MCF 10A (cell line): ENCODE results near the gene KCNQ5. TPM values are rescaled to one million over a fixed set of nuclear protein-coding genes. Genes with fewer than 3 reads are reported as not detected.
A peak's percentile ranks its signal among the peaks of the same experiment; 100 is the strongest.

ENCODE experiments used
- BruUV-seq: library from RNA; stranded (reverse); fragments of 400-500 nt; replicated peaks from 2 replicates; lab custom pipeline; 2021; lab: Mats Ljungman, UMichigan
- CTCF ChIA-PET: fragments of 300-600 bp; sonication (Branson Sonifier 250); formaldehyde crosslinking; extraction: SDS; loops from one replicate; lab custom pipeline; 2021; ENCODE audit warnings: antibody characterized with exemption, inconsistent platforms; lab: Yijun Ruan, JAX
- POLR2A ChIA-PET: fragments of 300-600, 350-650 bp; sonication (Branson Sonifier 250); formaldehyde crosslinking; extraction: SDS; loops from one replicate; lab custom pipeline; 2020; ENCODE audit warnings: antibody characterized with exemption, inconsistent platforms; lab: Yijun Ruan, JAX
- DNase-seq: peaks from one replicate; pipeline ENCODE4 v3.0.0-alpha.2; 2018; ENCODE audit not compliant: unreplicated experiment
- H3K27ac Mint-ChIP-seq: one replicate; pipeline ENCODE4 v1.8.0; 2022; ENCODE audit warnings: mild to moderate bottlenecking, low read depth, mixed read lengths; ENCODE audit not compliant: unreplicated experiment
- H3K27me3 Mint-ChIP-seq: one replicate; pipeline ENCODE4 v1.8.0; 2022; ENCODE audit warnings: mixed read lengths; ENCODE audit not compliant: insufficient read depth, unreplicated experiment
- H3K36me3 Mint-ChIP-seq: one replicate; pipeline ENCODE4 v1.8.0; 2022; ENCODE audit warnings: mild to moderate bottlenecking, moderate library complexity, mixed read lengths; ENCODE audit not compliant: insufficient read depth, unreplicated experiment
- H3K4me1 Mint-ChIP-seq: one replicate; pipeline ENCODE4 v1.8.0; 2022; ENCODE audit warnings: mixed read lengths; ENCODE audit not compliant: insufficient read depth, unreplicated experiment
- H3K4me3 Mint-ChIP-seq: one replicate; pipeline ENCODE4 v1.8.0; 2022; ENCODE audit warnings: mild to moderate bottlenecking, moderate library complexity, mixed read lengths; ENCODE audit not compliant: unreplicated experiment
- H3K9me3 Mint-ChIP-seq: one replicate; pipeline ENCODE4 v1.8.0; 2022; ENCODE audit warnings: mixed read lengths; ENCODE audit not compliant: unreplicated experiment
- CTCF ChIP-seq: fragments of 200-600 bp; IDR thresholded peaks from one replicate; pipeline ENCODE4 v1.8.0; 2022; ENCODE audit warnings: antibody characterized with exemption, mild to moderate bottlenecking; ENCODE audit not compliant: unreplicated experiment
- intact Hi-C: fragments of 100-400 bp; cut with micrococcal nuclease; formaldehyde crosslinking; loops from 2 replicates; pipeline ENCODE4 v1.14.1; 2022
- total RNA-seq: library from RNA; stranded (reverse); gene quantifications from 2 replicates; pipeline ENCODE4 v1.2.3, GENCODE V29; 2022

Gene KCNQ5
- total RNA-seq, 1 experiment from 2014 or later: 10.3 TPM

- ChIA-PET CTCF (interaction anchor here (0.6 kb wide), 1 partner anchor 582 kb away, joined by 3 read pairs; no protein-coding TSS in a partner anchor), POLR2A (interaction anchor here (0.7 kb wide), 1 partner anchor 42 kb away, joined by 3 read pairs; no protein-coding TSS in a partner anchor)
- Mint-ChIP-seq H3K27me3 (no peaks in the 10 kb centered on the region), H3K4me3 (no peak overlapping the region), H3K4me1 (peaks cover 18% of the 10 kb centered on the region), H3K27ac (no peak overlapping the region), H3K36me3 (no peaks in the 10 kb centered on the region), H3K9me3 (no peaks in the 10 kb centered on the region)
- DNase-seq: no peak
- intact Hi-C loops: no loop called here
- no peak for TF ChIP-seq CTCF
- BruUV-seq: no TSS peak
Observed at GRCh38 chr6:72742001-72742673, 120.3 kb downstream of the KCNQ5 start.

- no peak for TF ChIP-seq CTCF
- Mint-ChIP-seq H3K4me3 (peak overlapping the region; percentile 69), H3K27me3 (no peaks in the 10 kb centered on the region), H3K4me1 (peaks cover 25% of the 10 kb centered on the region), H3K9me3 (no peaks in the 10 kb centered on the region), H3K27ac (peak overlapping the region; percentile 68), H3K36me3 (no peaks in the 10 kb centered on the region)
- DNase-seq: peak; percentile 80
- intact Hi-C loops: loop anchor here (5.0 kb wide), 2 partner anchors 41 to 386 kb away; no protein-coding TSS in a partner anchor
- CTCF ChIA-PET: interaction anchor here (0.7 to 2.3 kb wide), 2 partner anchors 39 to 803 kb away, joined by 3 to 5 read pairs; no protein-coding TSS in a partner anchor
- no TSS peak for BruUV-seq
- POLR2A ChIA-PET: interaction anchor here (1.2 kb wide), 2 partner anchors 47 to 97 kb away, joined by 3 read pairs; no protein-coding TSS in a partner anchor
Observed at GRCh38 chr6:72746276-72746675, 124.4 kb downstream of the KCNQ5 start.

- POLR2A ChIA-PET: interaction anchor here (1.2 kb wide), 1 partner anchor 11 kb away, joined by 4 read pairs; no protein-coding TSS in a partner anchor
- Mint-ChIP-seq H3K9me3 (no peaks in the 10 kb centered on the region), H3K4me3 (no peak overlapping the region), H3K27ac (no peak overlapping the region), H3K27me3 (no peaks in the 10 kb centered on the region), H3K36me3 (no peaks in the 10 kb centered on the region), H3K4me1 (peaks cover 32% of the 10 kb centered on the region)
- intact Hi-C loops: loop anchor here (2.0 to 5.0 kb wide), 3 partner anchors 39 to 384 kb away; no protein-coding TSS in a partner anchor
- BruUV-seq: no TSS peak
- DNase-seq: peak; percentile 92
- TF ChIP-seq CTCF: no peak
- CTCF ChIA-PET: no interaction called here
Observed at GRCh38 chr6:72748759-72749158, 126.9 kb downstream of the KCNQ5 start.

GRCh38 chr6:72755752-72756151 lies 133.9 kb downstream of the KCNQ5 start:
- H3K27me3 Mint-ChIP-seq: no peaks in the 10 kb centered on the region
- DNase-seq: no peak
- no peak overlapping the region for H3K27ac Mint-ChIP-seq
- intact Hi-C loops: no loop called here
- BruUV-seq: no TSS peak
- CTCF ChIA-PET: no interaction called here
- POLR2A ChIA-PET: interaction anchor here (0.7 kb wide), 1 partner anchor 1422 kb away, joined by 3 read pairs; no protein-coding TSS in a partner anchor
- H3K4me1 Mint-ChIP-seq: peaks cover 24% of the 10 kb centered on the region
- no peak for TF ChIP-seq CTCF
- no peaks in the 10 kb centered on the region for H3K36me3 Mint-ChIP-seq
- H3K4me3 Mint-ChIP-seq: no peak overlapping the region
- H3K9me3 Mint-ChIP-seq: no peaks in the 10 kb centered on the region
